ENCODE results near the gene ADAM11.
"Not testable (repeated sequence)": the region's sequence is repeated elsewhere in the genome, so short reads cannot be mapped to it uniquely, and the experiment has no call there.

The ADAM11 gene

DNA sequence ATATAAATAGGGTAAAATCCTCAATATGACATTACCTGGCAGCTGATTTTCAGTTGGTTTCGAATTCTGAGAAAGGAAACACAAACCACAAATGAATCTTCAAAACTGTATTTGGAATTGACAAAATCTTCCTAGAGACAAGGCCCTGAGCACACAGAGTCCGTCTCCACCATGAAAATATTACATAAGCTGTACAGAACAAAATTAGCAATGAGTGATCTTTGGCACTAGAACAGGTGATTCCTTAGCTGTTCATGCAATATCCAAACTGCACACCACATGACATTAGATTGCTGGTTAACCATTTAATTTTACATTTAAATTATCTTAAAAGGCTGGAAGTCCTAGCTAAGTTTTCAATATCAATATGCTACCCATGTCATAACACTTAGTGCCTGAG lies 39.6 kb downstream of the ADAM11 start:
- no peak for DNase-seq

GRCh38 chr17:44801880-44802279 lies 43.1 kb downstream of the ADAM11 start:
- no peak for DNase-seq

GRCh38 chr17:44804302-44805089 lies 45.7 kb downstream of the ADAM11 start:
- DNase-seq = no peak

- DNase-seq = no peak
Observed at GRCh38 chr17:44807093-44807816, 48.5 kb downstream of the ADAM11 start.

DNA sequence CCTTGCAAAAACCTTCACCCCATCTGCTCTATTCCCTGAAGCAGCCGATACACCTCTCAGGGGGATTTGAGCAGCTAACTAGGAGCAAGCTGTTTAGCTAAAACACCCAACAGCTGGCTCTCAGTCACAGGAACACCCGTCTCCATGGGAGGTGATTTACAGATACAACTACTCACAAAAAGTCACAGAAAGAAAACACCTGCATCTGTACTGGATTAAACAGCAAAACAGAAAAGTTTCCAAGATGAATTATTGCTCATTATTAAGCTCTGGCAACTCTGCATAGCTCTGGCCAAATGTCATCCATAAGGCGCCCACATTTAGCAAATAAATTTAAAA lies 49.0 kb downstream of the ADAM11 start:
- DNase-seq = no peak

- no peak for DNase-seq
Observed at GRCh38 chr17:44808156-44808555, 49.4 kb downstream of the ADAM11 start.

DNA sequence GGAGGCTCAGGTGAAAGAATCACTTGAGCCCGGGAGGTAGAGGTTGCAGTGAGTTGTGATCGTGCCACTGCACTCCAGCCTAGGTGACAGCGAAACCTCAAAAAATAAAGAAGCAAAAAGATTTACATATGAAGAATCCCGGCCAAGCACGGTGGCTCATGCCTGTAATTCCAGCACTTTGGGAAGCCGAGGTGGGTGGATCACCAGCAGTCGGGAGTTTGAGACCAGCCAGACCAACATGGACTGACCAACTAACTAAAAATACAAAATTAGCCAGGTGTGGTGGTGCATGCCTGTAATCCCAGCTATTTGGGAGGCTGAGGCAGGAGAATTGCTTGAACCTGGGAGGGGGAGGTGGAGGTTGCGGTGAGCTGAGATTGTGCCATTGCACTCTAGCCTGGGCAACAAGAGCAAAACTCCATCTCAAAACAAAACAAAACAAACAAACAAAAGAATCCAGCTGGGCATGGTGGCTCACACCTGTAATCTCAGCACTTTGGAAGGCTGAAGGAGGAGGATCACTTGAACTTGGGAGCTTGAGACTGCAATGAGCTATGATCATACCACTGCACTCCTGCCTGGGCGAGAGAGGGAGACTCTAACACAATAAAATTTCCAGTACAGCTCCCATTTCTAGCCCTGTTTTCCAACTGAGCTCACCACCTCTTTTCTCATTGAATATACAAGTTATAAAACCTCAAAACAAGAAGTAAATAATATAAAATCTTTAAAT lies 50.0 kb downstream of the ADAM11 start:
- not testable (repeated sequence) for DNase-seq

DNA sequence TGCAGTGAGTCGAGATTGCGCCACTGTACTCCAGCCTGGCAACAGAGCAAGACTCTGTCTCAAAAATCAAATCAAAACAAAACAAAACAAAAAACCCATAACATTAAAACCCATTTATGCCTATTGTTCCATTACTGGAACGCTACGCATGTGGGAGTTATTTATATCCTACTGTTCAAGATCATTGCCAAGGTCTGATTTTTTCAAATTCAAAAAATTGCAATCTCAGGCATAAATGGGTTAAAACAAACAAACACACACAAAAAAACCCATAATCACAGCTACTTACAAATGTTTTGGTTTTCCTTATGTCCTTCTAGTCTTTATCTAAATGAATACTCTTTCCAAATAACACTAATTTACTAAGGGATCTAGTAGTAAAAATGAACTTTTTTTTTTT lies 53.5 kb downstream of the ADAM11 start:
- DNase-seq = no peak

DNA sequence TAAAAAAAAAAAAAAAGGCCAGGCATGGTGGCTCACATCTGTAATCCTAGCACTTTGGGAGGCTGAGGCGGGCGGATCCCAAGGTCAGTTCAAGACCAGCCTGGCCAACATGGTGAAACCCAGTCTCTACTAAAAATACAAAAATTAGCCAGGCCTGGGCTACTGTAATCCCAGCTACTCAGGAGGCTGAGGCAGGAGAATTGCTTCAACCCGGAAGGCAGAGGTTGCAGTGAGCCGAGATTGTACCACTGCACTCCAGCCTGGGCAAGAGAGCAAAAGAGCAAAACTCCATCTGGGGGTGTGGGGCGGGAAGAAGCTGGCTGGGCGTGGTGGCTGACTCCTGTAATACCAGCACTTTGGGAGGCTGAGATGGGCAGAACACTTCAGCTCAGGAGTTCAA lies 59.7 kb downstream of the ADAM11 start:
- not testable (repeated sequence) for DNase-seq

GRCh38 chr17:44820631-44821212 lies 61.9 kb downstream of the ADAM11 start:
- no peak for DNase-seq

DNA sequence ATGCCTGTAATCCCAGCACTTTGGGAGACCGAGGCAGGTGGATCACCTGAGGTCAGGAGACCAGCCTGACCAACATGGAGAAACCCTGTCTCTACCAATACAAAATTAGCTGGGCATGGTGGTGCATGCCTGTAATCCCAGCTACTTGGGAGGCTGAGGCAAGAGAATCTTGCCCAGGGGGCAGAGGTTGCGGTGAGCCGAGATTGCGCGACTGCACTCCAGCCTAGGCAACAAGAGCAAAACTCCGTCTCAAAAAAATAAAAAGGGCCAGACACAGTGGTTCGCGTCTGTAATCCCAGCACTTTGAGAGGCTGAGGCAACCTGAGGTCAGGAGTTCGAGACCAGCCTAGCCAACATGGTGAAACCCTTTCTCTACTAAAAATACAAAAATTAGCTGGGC lies 66.4 kb downstream of the ADAM11 start:
- not testable (repeated sequence) for DNase-seq

DNA sequence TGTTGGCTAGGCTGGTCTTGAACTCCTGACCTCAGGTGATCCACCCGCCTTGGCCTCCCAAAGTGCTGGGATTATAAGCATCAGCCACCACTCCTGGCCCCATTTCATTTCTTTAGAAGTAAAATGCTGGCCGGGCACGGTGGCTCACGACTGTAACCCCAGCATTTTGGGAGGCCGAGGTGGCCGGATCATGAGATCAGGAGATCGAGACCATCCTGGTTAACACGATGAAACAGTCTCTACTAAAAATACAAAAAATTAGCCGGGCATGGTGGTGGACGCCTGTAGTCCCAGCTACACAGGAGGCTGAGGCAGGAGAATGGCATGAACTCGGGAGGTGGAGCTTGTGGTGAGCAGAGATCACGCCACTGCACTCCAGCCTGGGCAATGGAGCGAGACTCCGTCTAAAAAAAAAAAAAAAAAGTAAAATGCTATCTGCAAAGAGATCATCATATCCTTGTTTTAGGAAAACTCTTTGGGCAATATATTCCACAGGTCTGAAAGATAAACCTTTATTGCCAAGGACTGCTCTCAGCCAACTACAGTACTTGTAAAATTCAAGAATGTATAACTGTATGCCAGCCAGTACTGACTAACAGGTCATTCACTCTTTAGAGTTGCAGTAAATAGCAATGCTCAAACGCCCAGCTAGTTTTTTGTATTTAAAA lies 67.5 kb downstream of the ADAM11 start:
- DNase-seq = no peak

GRCh38 chr17:44827863-44828262 lies 69.1 kb downstream of the ADAM11 start:
- no peak for DNase-seq

GRCh38 chr17:44828919-44829522 lies 70.2 kb downstream of the ADAM11 start:
- no peak for DNase-seq

DNA sequence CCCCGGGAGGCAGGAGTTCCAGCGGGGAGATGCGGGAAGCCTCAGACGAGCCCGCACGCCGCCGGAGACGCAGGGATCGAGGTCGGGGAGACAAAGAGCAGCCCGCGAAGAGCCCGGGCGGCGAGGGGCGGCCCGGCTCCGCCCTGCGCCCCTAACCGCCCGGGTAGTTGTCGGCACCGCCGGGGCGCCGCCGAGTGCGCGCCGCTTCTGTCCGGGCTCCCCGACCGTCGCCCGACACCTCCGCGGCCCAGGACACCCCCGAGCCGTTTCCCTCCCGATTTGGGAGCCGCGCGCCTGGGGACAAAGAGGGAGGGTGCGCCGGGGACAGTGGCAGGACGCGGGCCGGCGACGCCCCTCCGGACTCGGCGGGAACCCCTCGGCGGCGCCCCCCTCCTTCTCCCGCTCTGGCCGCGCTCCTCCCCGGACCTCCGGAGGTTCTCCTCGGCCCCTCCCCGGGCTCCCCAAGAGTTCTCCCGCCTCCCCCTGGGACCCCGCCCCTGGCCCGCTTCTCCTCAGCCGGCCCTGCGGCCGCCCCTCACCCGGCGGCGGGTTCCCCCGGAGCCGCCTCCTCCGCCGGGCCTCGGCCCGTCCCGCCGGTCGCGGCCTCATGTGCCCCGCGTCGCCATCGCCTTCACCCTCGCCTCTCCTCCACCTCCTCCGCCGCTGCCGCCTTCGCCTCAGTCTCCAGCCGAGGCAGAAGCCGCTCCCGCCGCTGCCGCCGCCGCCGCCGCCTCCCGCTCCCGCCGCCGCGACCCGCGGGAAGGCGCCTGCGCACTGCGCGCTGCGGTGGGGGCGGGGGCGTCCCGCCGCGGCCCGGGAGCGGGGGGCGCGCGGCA lies 71.0 kb downstream of the ADAM11 start, which contains the start of gene GJC1:
TSS of gene GJC1 (minus strand) at position 765 of the 836 bp plus-strand sequence. CDS start 24,470 bp downstream, outside the sequence.
- DNase-seq = no peak

- no peak for DNase-seq
Observed at GRCh38 chr17:44830359-44831288, 71.8 kb downstream of the ADAM11 start.

GRCh38 chr17:44831371-44831770 lies 72.6 kb downstream of the ADAM11 start:
- no peak for DNase-seq

Measured in activated CD4-positive, alpha-beta T cell treated with anti-CD3 and anti-CD28 coated beads, Interleukin-2, amount 50 U/mL, for 16 hours (primary cell).